Fibroblast of skin of right biceps (primary cell): Measurements from ENCODE around the gene IP6K1.
A peak's percentile ranks its signal among the peaks of the same experiment; 100 is the strongest.

Experiments
- DNase-seq: peaks from one replicate; pipeline ENCODE4 v3.0.0-alpha.2; 2013

IP6K1 gene

GRCh38 chr3:49723296-49723627 is 63.1 kb downstream of the IP6K1 start:
- peak; percentile 31 for DNase-seq

DNA sequence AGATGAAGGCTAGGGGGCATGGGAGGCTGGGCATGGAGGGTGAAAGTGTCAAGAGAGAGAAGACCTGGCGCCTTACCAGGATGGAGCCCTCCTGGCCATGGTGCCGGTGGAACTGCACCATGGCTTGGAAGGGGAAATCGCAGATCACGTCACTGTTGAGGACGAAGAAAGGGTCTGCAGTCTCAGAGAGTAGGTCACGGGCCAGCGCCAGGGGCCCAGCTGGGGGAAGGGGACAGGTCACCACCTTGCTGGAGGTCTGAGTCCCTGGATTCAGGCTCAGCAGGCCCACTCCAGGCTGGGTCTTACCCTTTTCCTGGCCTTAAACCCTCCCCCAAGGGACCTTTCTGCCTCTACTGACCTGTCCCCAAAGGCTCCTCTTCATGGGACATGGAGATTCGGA is 63.4 kb downstream of the IP6K1 start:
- no peak for DNase-seq

GRCh38 chr3:49721896-49722781 is 64.2 kb downstream of the IP6K1 start:
- DNase-seq, result no peak

DNA sequence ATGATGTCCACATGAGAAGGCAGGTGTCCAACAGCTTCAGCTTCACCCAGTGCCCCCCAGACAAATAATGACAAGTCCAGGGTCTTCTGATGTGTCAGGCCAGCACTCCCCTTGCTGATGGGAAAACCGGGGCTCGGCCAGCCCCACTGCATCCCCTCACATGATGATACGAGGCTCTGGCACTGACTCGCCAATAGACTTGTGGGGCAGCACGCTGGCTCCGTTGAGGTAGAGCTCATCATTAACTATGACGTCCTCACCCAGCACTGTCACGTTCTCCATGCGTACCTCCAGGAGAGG is 64.8 kb downstream of the IP6K1 start:
- DNase-seq, result no peak

- no peak for DNase-seq
Observed at GRCh38 chr3:49720855-49721595, 65.3 kb downstream of the IP6K1 start.

DNA sequence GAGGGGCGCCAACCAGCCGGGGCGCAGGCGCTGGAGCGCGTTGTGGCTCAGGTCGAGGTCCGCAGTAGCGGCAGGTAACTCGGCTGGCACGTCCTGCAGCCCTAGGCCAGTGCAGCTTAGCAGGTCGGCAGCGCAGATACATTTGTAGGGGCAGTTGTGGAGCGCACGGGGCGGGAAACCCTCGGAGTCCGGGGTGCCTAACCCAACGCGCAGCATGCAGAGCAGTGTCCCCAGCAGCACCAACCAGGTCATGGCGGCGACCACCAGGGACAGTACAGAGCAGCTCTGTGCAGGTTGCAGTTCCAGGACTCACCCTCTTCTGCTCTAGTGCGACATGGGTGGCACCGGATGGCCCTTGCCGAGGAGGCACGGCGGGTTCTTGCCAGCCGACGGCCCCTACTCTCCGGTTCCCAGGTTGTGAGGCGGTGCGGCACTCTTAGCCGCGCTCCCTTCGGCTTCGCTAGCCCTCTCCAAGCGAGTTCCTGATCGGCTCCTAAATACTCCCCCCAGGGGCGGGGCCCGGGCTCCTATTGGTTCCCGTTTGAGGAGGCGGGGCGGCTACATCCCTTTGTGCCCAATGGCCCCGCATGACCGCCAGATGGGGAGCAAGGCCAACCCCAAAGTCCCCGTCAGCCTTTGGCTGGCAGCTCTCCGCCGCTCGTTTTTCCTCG is 67.0 kb downstream of the IP6K1 start, which contains the start of gene AMIGO3:
Gene AMIGO3 (minus strand): TSS at position 471 of the 671 bp plus-strand sequence. CDS start 219 bp downstream, at position 252.
- peak; percentile 92 for DNase-seq

GRCh38 chr3:49718858-49719213 is 67.5 kb downstream of the IP6K1 start:
- DNase-seq, result no peak

GRCh38 chr3:49717959-49718857 is 68.1 kb downstream of the IP6K1 start:
- DNase-seq, result no peak

GRCh38 chr3:49717211-49717958 is 69.0 kb downstream of the IP6K1 start:
- DNase-seq, result no peak

GRCh38 chr3:49716691-49717210 is 69.6 kb downstream of the IP6K1 start:
- DNase-seq, result no peak

- DNase-seq, result no peak
Observed at GRCh38 chr3:49716169-49716568, 70.2 kb downstream of the IP6K1 start.

GRCh38 chr3:49715611-49716121 is 70.7 kb downstream of the IP6K1 start:
- DNase-seq, result no peak

GRCh38 chr3:49714728-49715550 is 71.4 kb downstream of the IP6K1 start:
- no peak for DNase-seq

GRCh38 chr3:49713336-49714105 is 72.8 kb downstream of the IP6K1 start:
- DNase-seq, result no peak

DNA sequence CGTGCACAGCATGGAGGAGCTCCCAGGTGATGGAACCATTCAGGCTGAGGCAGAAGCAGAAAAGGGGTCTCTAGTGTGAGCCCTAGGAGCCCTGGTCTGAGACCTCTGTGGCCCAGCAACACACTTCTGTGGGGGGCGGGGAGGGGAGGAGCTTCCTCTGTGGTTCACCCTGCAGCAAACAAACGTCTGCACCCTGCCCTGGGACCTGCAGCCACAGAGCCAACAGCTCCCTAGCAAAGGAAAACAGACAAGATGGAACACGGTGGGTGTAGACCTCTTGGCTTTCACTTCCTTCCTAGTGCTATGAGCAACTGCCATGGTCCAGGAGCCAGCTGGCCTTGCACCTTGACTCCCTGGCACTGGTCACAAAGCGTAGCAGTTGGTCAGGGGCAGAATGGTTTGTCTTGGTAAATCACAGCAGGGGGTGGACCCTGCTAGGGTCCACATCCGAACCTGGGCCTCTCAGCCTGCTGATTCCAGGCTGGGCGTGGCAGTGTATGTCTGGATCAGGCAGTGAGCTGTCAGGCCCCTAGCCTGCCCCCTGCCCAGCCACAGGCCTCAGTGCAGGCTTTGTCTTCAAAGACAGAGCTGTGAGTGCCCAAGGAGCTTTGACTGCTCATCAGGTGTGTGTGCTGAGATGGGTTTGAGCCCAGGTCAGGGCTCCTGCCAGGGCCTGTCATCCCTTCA is 73.6 kb downstream of the IP6K1 start:
- no peak for DNase-seq

GRCh38 chr3:49712166-49712565 is 74.2 kb downstream of the IP6K1 start:
- DNase-seq, result no peak

DNA sequence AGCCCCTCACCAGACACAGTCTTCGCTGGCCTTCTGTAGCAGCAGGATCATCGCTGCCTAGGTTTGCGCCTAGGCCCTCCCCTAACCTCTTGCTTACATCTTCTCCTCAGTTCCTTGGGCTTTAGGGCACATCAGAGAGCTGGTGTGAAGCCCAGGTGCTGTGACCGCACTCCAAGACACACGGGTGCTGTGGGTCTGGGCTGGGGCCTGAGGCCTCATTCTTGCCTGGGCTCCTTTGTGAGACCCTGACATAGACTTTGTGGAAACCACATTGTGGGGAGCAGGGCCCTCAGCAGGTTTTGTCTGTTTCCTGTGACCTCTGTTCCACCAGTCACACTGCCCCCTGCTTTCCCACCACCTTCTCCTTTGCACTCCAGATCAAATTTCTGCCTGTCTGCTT is 74.9 kb downstream of the IP6K1 start:
- no peak for DNase-seq

- DNase-seq, result no peak
Observed at GRCh38 chr3:49709852-49710251, 76.5 kb downstream of the IP6K1 start.

DNA sequence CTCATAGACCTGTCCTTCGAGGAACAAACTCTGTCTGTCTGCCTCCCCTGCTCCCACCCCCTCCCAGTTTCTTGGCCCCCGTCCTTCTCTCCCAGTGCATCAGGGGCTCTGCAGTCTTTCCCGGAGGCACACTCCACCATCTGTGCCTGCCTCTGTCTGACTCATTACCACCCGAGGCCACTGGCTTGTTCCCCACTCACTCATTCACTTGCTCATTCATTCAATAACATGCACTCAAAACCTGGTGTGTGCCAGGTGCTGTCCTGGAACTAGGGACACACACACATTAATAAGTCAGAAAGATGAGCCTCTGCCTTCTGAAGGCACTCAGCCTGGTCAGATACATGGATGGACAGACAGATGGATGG is 79.2 kb downstream of the IP6K1 start:
- no peak for DNase-seq
